Spinal cord (tissue), 10 donors: Measurements from ENCODE around the gene KLHL29. TPM values are rescaled to one million over a fixed set of nuclear protein-coding genes. Genes with fewer than 3 reads are reported as not detected.

Experiments
- DNase-seq, 6 donors: peaks; one replicate each; pipeline versions ENCODE4 v3.0.0 to v3.0.0-alpha.2; 2013 to 2015; ENCODE audit warnings: low spot score in 6 of 6, low read depth in 4 of 6
- H3K27ac ChIP-seq: one replicate; pipeline ENCODE4 v1.5.1; 2013; ENCODE audit warnings: low read depth, low read length, control low read depth
- H3K27me3 ChIP-seq: one replicate; pipeline ENCODE4 v1.6.1; 2013; ENCODE audit warnings: low read length; ENCODE audit not compliant: control insufficient read depth, insufficient read depth
- H3K36me3 ChIP-seq: one replicate; pipeline ENCODE4 v1.6.1; 2013; ENCODE audit warnings: low read length; ENCODE audit not compliant: control insufficient read depth, insufficient read depth
- H3K4me1 ChIP-seq: one replicate; pipeline ENCODE4 v1.6.1; 2013; ENCODE audit warnings: low read length; ENCODE audit not compliant: control insufficient read depth, insufficient read depth
- H3K4me3 ChIP-seq: one replicate; pipeline ENCODE4 v1.5.1; 2013; ENCODE audit warnings: low read depth, low read length, control low read depth
- H3K9me3 ChIP-seq: one replicate; pipeline ENCODE4 v1.6.1; 2013; ENCODE audit warnings: low read length; ENCODE audit not compliant: control insufficient read depth, insufficient read depth
- WGBS: methylation state at CpG from one replicate; pipeline ENCODE4 v1.1.5; 2013; ENCODE audit warnings: missing lambda C conversion rate; ENCODE audit not compliant: insufficient coverage; 5-methylcytosine and 5-hydroxymethylcytosine counted together
- polyA plus RNA-seq, 2 donors: library from polyadenylated mRNA; unstranded; fragments of 120-200 nt; gene quantifications; one replicate each; pipeline ENCODE4 v1.2.1, GENCODE V29; 2013; ENCODE audit not compliant: insufficient read length in 2 of 2
- total RNA-seq, 2 donors: library from RNA; depleted of rRNA in 1 of 2; stranded (reverse); fragments of 120-200 nt in 1 of 2; fragments of >200 nt in 1 of 2; gene quantifications; one replicate each; pipeline versions ENCODE4 v1.2.3 to v1.2.4, GENCODE V29; 2013 to 2014
- donor health status: healthy.

KLHL29 gene
- total and polyA plus RNA-seq, 4 donors: 8.7 to 19.4 (median 14.0) TPM

DNA sequence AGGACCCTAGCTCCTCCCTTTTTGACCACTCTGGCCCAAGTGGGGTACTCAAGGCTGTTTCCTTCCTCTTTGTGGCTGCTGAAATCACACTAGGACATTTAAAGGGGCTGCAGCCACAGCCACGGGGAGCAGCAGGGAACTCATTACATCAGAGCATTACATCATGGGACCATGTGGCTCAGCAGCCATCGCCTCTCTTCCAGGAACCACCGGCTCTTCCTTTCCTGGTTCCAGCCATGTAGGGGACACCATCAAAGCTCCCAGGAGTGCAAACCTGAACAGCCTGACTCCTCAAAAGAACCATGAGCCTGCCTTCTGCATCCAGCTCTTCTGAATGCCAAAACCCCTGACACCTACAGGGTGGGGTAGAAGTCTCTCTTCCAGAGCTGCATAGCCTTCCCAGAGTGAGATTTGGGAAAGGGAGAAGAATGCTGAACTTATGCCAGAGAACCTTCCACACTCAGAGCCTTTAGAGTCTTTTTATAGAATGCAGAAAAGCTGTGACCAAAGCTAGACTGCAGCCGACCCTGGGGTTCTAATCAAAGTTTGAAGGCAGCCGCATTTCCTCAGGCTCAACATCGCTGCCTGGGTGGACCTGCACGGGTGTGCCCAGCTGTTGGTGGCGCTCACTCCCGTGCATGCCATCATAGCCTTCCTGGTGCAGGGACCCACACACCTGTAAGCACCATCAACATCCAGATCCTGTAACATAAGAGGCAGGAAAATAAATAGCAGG lies 121.7 kb downstream of the KLHL29 start:
- H3K27ac ChIP-seq: peak overlapping the region; percentile 45
- DNase-seq: no peak

DNA sequence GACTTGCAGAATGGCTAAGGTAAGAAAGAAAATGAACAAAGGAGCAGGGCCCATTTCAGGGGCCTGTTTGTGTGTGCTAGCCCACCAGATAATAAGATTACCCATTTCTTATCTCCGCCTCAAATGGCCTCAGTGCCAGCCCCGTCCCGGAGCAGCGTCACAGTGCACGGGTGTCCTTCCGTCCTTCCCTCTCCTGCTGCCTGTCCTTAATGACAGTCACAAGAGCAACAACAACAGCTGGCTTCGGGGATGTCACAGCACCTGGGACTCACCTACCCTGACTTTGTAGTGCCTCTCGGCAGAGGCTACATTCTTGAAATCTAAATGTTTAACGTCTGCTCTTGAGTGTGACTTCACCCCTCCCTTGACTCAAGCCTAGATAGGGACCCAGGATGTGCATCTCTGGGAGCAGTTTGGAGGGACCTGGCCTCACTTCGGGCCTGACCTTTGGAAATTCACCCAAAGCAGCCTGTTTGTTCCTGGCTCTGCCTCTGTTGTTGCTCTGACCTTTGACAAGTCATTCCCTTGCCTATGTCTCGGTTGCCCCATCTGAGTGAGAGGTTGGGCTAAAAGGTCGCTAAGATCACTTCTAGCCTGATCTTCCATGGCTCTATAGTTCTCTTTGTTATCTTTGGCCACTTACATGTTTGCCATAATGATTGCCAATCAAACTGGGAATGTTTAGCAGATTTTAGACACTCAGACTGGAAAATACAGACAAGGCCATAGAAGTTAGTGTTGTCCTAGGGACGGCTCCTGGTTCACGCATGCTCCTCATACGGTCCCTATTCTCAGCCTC lies 122.5 kb downstream of the KLHL29 start:
- Histone ChIP-seq H3K9me3 (no peaks in the 10 kb centered on the region), H3K36me3 (peaks cover 6% of the 10 kb centered on the region), H3K27ac (no peak overlapping the region), H3K4me3 (no peak overlapping the region), H3K4me1 (peaks cover 64% of the 10 kb centered on the region), H3K27me3 (no peaks in the 10 kb centered on the region)
- no peak for DNase-seq
- 83% methylated on average over 15 of the region's 15 CpGs for WGBS

More for the DNA sequence above, 121.7 kb downstream of the KLHL29 start:
- no peaks in the 10 kb centered on the region for H3K27me3 ChIP-seq
- no peak overlapping the region for H3K4me3 ChIP-seq
- WGBS: 67% methylated on average over 5 of the region's 9 CpGs
- H3K4me1 ChIP-seq: peaks cover 71% of the 10 kb centered on the region
- H3K9me3 ChIP-seq: no peaks in the 10 kb centered on the region
- peaks cover 6% of the 10 kb centered on the region for H3K36me3 ChIP-seq

DNA sequence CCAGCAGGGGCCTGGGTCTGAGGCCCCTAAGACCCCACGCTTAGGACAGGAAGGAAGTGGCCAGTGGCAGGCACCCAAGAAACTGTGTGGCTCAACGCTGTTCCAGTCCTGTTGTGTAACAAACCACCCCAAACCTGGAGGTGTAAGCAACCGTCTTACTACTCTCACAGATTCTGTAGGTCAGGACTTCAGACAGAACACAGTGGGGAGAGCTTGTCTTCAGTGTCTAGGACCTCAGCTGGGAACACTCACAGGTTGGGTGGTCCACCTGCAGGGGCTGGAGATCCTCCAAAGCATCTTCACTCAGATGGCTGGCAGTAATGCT lies 123.0 kb downstream of the KLHL29 start:
- peaks cover 6% of the 10 kb centered on the region for H3K36me3 ChIP-seq
- no peak overlapping the region for H3K27ac ChIP-seq
- H3K27me3 ChIP-seq: no peaks in the 10 kb centered on the region
- no peaks in the 10 kb centered on the region for H3K9me3 ChIP-seq
- peaks cover 58% of the 10 kb centered on the region for H3K4me1 ChIP-seq
- no peak for DNase-seq
- 71% methylated on average over 3 of the region's 3 CpGs for WGBS
- H3K4me3 ChIP-seq: no peak overlapping the region

DNA sequence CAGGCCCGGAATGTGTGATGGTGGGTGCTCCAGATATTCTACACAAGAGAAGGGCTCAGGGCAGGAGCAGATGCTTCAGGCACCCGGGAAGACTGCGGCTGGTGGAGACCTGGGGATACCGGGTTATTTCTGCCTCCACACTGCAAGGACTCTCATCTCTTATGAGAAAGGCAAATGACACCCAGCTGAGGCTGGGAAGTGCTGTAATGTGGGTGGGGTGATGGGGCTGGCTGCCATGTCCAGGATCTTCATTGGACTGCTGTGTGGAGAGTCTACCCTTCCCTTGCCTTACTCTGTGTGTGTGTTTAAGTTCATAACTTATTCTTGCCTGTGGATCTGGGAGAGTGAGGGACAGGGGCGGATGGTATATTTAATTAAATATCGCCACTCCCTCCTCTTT lies 124.1 kb downstream of the KLHL29 start:
- WGBS: 93% methylated on average over 3 of the region's 6 CpGs
- Histone ChIP-seq H3K27ac (no peak overlapping the region), H3K4me1 (peaks cover 49% of the 10 kb centered on the region), H3K27me3 (no peaks in the 10 kb centered on the region), H3K36me3 (peaks cover 6% of the 10 kb centered on the region), H3K9me3 (no peaks in the 10 kb centered on the region), H3K4me3 (no peak overlapping the region)
- no peak for DNase-seq

DNA sequence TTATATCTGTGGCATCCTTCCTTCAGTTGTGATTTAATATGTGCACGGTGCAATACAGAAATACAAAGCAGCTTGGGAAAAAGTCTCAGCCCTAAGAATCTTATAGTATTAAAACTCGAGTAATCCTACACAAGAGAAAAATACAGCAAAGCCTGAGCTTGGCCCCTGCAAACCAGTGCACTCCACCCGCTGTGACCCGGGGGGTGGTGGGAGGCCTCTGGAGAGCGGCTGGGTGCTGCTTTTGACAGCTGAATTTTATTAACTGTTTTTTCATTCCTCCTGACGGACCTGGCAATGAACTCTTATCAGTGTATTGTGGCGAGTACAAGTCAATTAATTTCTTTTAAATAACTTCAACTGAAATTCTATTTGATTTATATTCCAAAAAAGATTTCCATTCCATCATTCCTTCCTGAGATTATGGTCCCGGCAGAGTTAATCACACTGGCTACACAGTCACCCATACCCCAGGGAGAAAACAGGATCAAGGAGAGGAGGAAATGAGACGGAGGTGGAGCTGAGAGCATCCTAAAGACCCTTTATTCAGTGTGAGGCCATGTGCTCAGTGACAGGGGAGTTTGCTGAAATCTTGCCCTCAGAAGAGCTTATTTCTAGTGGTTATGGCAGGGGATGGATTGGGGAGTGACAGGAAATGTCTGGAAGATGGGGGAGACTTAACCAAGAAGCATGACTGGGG lies 124.8 kb downstream of the KLHL29 start:
- no peak for DNase-seq
- peaks cover 45% of the 10 kb centered on the region for H3K4me1 ChIP-seq
- WGBS: no CpG with 5 or more reads among the region's 9 CpGs

DNA sequence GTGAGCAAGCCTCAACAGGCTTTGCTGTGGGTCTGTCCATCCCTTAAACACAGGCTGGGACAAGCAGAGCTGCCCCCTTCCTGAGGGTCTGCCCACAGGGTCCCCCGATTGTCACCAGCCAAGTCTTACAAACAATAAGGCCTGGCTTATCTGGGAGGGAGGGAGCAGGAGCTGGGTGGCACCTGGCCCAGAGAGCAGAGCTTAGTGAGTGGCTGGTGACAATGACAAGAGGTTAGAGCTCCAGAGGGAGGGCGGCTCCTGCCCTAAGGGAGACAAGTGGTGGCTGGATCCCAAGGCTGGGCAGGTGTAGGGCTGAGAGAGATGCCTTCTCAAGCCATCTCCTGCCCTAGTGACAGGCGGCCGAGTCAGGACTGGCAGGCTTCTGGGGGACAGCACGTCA lies 125.5 kb downstream of the KLHL29 start:
- Histone ChIP-seq H3K36me3 (no peaks in the 10 kb centered on the region), H3K4me3 (no peak overlapping the region), H3K27me3 (no peaks in the 10 kb centered on the region), H3K9me3 (no peaks in the 10 kb centered on the region), H3K4me1 (peaks cover 37% of the 10 kb centered on the region), H3K27ac (no peak overlapping the region)
- no peak for DNase-seq
- WGBS: 92% methylated on average over 4 of the region's 5 CpGs

More for the DNA sequence above, 124.8 kb downstream of the KLHL29 start:
- H3K9me3 ChIP-seq: no peaks in the 10 kb centered on the region
- H3K4me3 ChIP-seq: no peak overlapping the region
- peaks cover under 1% of the 10 kb centered on the region for H3K36me3 ChIP-seq
- no peak overlapping the region for H3K27ac ChIP-seq
- H3K27me3 ChIP-seq: no peaks in the 10 kb centered on the region

DNA sequence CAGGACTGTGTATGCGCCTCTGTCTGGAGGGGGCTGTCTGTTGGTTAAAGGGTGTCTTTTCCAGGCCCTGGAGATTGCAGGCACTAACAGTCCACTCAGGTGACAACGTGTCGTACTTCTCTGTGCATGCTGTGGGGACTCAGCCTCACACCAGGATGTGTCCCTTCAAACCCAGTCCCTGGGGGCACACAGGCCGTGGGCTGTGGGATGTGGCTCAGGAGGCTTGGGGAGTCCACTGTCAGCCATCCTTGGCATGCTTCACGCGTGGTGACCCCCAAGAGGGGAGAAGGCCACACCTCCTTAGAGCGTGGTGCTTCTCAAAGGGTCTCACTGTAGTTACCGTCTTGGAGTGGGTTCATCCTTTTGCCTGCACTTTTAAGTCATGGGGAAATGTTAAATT lies 127.8 kb downstream of the KLHL29 start:
- Histone ChIP-seq H3K4me1 (peaks cover 30% of the 10 kb centered on the region), H3K36me3 (peaks cover 2% of the 10 kb centered on the region), H3K9me3 (no peaks in the 10 kb centered on the region), H3K27me3 (no peaks in the 10 kb centered on the region), H3K27ac (no peak overlapping the region), H3K4me3 (no peak overlapping the region)
- DNase-seq: no peak
- WGBS: 80% methylated on average over 7 of the region's 8 CpGs

DNA sequence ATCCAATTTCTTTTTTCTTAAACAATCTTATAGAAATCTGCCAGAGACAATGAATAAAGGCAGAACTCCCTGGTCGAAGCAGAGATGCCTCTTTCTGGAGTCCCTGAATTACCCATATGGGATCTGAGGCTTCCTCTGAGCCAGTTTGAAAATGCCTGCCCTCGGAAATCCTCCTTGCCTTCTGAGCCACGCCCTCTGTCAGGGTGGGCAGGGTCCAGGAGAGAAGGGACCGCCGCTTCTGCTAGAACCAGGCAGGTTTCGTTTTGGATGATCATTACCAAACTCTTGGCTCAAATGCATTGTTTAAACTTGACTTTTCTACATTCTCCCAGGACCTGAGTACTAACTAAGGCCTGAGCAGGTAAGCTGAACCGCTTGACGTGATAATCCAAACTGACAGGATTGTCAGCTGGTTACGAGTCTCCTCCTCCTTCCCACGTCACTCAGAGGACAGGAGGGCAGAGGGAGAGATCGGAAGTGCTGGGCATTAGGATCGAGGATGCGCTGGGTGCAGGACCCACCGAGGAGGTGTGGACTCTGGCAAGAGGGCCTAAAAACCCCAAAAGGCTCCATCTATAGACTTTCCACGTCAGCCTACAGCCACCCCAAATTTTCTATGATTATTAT lies 128.4 kb downstream of the KLHL29 start:
- peaks cover 30% of the 10 kb centered on the region for H3K4me1 ChIP-seq
- peak in 1 of 6 donors; percentile 36 for DNase-seq
- H3K36me3 ChIP-seq: peaks cover 2% of the 10 kb centered on the region
- H3K27me3 ChIP-seq: no peaks in the 10 kb centered on the region
- H3K9me3 ChIP-seq: no peaks in the 10 kb centered on the region
- no peak overlapping the region for H3K27ac ChIP-seq
- WGBS: 81% methylated on average over 14 of the region's 15 CpGs
- no peak overlapping the region for H3K4me3 ChIP-seq
